DOHH2 (cell line): ENCODE measurements around the gene MRPL49.

ENCODE experiments used
- H3F3A ChIP-seq: fragments of 200-600 bp; sonication (generic), shearing (Covaris generic); 2 replicates; pipeline ENCODE4 v1.6.0; 2016; ENCODE audit warnings: antibody characterized with exemption, mild to moderate bottlenecking; ENCODE audit not compliant: control insufficient read depth, insufficient read depth
- H3K27ac ChIP-seq: fragments of 200-600 bp; sonication (generic); 2 replicates; pipeline ENCODE4 v1.5.1; 2014; ENCODE audit warnings: low read depth, mild to moderate bottlenecking, low read length, moderate library complexity
- H3K27me3 ChIP-seq: fragments of 200-600 bp; sonication (generic); 2 replicates; pipeline ENCODE4 v1.6.1; 2014; ENCODE audit warnings: mild to moderate bottlenecking, low read length, mixed read lengths; ENCODE audit not compliant: control insufficient read depth
- H3K36me3 ChIP-seq: fragments of 200-600 bp; sonication (generic); 2 replicates; pipeline ENCODE4 v1.6.1; 2014; ENCODE audit warnings: mild to moderate bottlenecking, low read length, moderate library complexity, mixed read lengths; ENCODE audit not compliant: control insufficient read depth
- H3K4me1 ChIP-seq: fragments of 200-600 bp; sonication (generic); 2 replicates; pipeline ENCODE4 v1.6.1; 2014; ENCODE audit warnings: mild to moderate bottlenecking, low read length, mixed read lengths; ENCODE audit not compliant: control insufficient read depth
- H3K4me2 ChIP-seq: fragments of 200-600 bp; sonication (generic); 2 replicates; pipeline ENCODE4 v1.6.0; 2014; ENCODE audit warnings: mild to moderate bottlenecking, low read length, moderate library complexity
- H3K4me3 ChIP-seq: fragments of 200-600 bp; sonication (generic); 2 replicates; pipeline ENCODE4 v1.5.1; 2014; ENCODE audit warnings: mild to moderate bottlenecking, low read length, mixed read lengths
- H3K79me2 ChIP-seq: fragments of 200-600 bp; sonication (generic); 2 replicates; pipeline ENCODE4 v1.6.1; 2014; ENCODE audit warnings: mild to moderate bottlenecking, low read length, mixed read lengths; ENCODE audit not compliant: control insufficient read depth
- H3K9me2 ChIP-seq: fragments of 200-600 bp; sonication (generic); replicated peaks from 2 replicates; pipeline ENCODE4 v1.6.1; 2014; ENCODE audit warnings: mild to moderate bottlenecking, low read length, mixed read lengths; ENCODE audit not compliant: control insufficient read depth
- H3K9me3 ChIP-seq: fragments of 200-600 bp; sonication (generic); 2 replicates; pipeline ENCODE4 v1.6.1; 2014; ENCODE audit warnings: antibody characterized with exemption, low read length, mixed read lengths; ENCODE audit not compliant: control insufficient read depth, insufficient read depth
- H4K20me1 ChIP-seq: fragments of 200-600 bp; sonication (generic); 2 replicates; pipeline ENCODE4 v1.6.0; 2014; ENCODE audit warnings: low read depth, mild to moderate bottlenecking, antibody characterized with exemption, low read length, moderate library complexity; ENCODE audit not compliant: control insufficient read depth, insufficient read depth
- CTCF ChIP-seq: fragments of 200-600 bp; sonication (generic); IDR thresholded peaks from one replicate; pipeline ENCODE4 v1.5.1; 2014; ENCODE audit warnings: antibody characterized with exemption, mild to moderate bottlenecking, low read depth, low read length; ENCODE audit not compliant: poor library complexity, severe bottlenecking
- EZH2phosphoT487 ChIP-seq: fragments of 200-600 bp; sonication (generic); IDR thresholded peaks from 2 replicates; pipeline ENCODE4 v1.6.1; 2017; ENCODE audit warnings: borderline replicate concordance, mild to moderate bottlenecking, antibody characterized with exemption, low read length, moderate library complexity, mixed read lengths

MRPL49 gene

GRCh38 chr11:65089621-65090020 lies 32.5 kb upstream of the MRPL49 start:
- no peak overlapping the region for H3K4me2 ChIP-seq
- peaks cover 10% of the 10 kb centered on the region for H3K79me2 ChIP-seq
- peaks cover 12% of the 10 kb centered on the region; the same call in 1 of the 2 replicates for H3F3A ChIP-seq
- no peaks in the 10 kb centered on the region for H3K9me2 ChIP-seq
- H3K27me3 ChIP-seq: no peaks in the 10 kb centered on the region
- H3K36me3 ChIP-seq: peaks cover 26% of the 10 kb centered on the region
- H3K4me1 ChIP-seq: peaks cover 13% of the 10 kb centered on the region
- no peak overlapping the region for H3K27ac ChIP-seq
- TF ChIP-seq CTCF (no peak), EZH2phosphoT487 (no peak)
- no peak overlapping the region for H3K4me3 ChIP-seq
- no peaks in the 10 kb centered on the region for H4K20me1 ChIP-seq
- H3K9me3 ChIP-seq: no peaks in the 10 kb centered on the region

GRCh38 chr11:65090628-65091027 lies 31.5 kb upstream of the MRPL49 start:
- Histone ChIP-seq H3F3A (peaks cover 13% of the 10 kb centered on the region; the same call in 1 of the 2 replicates), H4K20me1 (no peaks in the 10 kb centered on the region), H3K4me1 (peaks cover 9% of the 10 kb centered on the region), H3K27ac (no peak overlapping the region), H3K9me2 (no peaks in the 10 kb centered on the region), H3K4me2 (no peak overlapping the region), H3K4me3 (no peak overlapping the region), H3K9me3 (no peaks in the 10 kb centered on the region), H3K36me3 (peaks cover 21% of the 10 kb centered on the region), H3K27me3 (no peaks in the 10 kb centered on the region), H3K79me2 (no peaks in the 10 kb centered on the region)
- TF ChIP-seq CTCF (no peak), EZH2phosphoT487 (no peak)

GRCh38 chr11:65095427-65095826 lies 26.7 kb upstream of the MRPL49 start:
- TF ChIP-seq CTCF: no peak
- no peak for TF ChIP-seq EZH2phosphoT487
- Histone ChIP-seq H3K27me3 (no peaks in the 10 kb centered on the region), H3K4me2 (peak overlapping the region; percentile 69), H3K27ac (no peak overlapping the region), H3K9me2 (no peaks in the 10 kb centered on the region), H3K9me3 (no peaks in the 10 kb centered on the region), H3K4me1 (peaks cover 17% of the 10 kb centered on the region), H3K4me3 (peak overlapping the region; percentile 79), H4K20me1 (peaks cover 2% of the 10 kb centered on the region; the same call in 1 of the 2 replicates), H3K79me2 (peaks cover 31% of the 10 kb centered on the region), H3K36me3 (peaks cover 25% of the 10 kb centered on the region), H3F3A (peaks cover 13% of the 10 kb centered on the region; the same call in 1 of the 2 replicates)
